ENCODE results near the gene STEEP1.

The STEEP1 gene

GRCh38 chrX:119573222-119573621 is 8.0 kb upstream of the STEEP1 start:
- peak; percentile 0 to 11 for DNase-seq
- no peak for TF ChIP-seq GATA1 (IDR thresholded peaks at IDR 0.05; ENCODE audit: low read depth, low read length)
- no peak for TF ChIP-seq POLR2A (IDR thresholded peaks at IDR 0.05; ENCODE audit: low read length)

DNA sequence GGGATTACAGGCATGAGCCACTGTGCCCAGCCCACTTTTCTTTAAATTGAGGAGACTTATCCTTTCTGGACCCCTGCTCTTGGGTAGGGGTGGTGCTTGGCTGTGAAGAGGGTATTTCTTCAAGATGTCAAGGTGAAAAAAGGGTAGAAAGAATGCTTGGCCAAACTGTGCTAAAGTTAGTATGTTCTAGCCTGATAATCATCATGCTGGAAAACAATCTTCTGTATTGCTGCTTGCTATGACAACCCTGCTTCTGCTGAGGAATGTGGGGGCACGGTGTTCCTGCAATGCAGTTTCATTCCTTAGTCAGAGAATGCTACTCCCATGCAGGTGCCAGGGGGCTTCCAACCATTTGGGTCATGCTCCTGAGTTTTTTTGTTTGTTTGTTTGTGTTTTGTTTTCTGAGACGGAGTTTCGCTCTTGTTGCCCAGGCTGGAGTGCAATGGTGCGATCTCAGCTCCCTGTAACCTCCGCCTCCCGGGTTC is 5.2 kb upstream of the STEEP1 start:
- no peak for TF ChIP-seq GATA1 (IDR thresholded peaks at IDR 0.05; ENCODE audit: low read depth, low read length)
- TF ChIP-seq POLR2A (IDR thresholded peaks at IDR 0.05; ENCODE audit: low read length) = no peak
- no peak for DNase-seq

DNA sequence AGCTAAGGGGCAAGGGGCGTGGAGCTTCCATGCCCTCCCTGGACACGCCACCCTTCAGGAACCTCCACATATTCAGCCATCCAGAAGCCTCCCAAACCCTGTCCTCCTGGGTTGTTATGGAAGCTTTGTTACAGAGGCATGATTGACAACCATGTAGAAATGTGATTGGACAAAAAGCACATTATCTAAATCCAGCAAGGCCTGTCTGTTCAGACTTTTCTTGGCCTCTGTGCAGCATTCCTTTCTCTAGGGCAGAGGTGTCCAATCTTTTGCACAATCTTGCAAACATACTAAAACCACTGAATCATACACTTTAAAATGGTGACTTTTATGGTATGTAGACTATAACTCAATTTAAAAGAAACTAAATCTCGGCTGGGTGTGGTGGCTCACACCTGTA is 12.7 kb downstream of the STEEP1 start:
- TF ChIP-seq GATA1 (IDR thresholded peaks at IDR 0.05; ENCODE audit: low read depth, low read length) (no peak), POLR2A (IDR thresholded peaks at IDR 0.05; ENCODE audit: low read length) (no peak)
- DNase-seq = no peak

DNA sequence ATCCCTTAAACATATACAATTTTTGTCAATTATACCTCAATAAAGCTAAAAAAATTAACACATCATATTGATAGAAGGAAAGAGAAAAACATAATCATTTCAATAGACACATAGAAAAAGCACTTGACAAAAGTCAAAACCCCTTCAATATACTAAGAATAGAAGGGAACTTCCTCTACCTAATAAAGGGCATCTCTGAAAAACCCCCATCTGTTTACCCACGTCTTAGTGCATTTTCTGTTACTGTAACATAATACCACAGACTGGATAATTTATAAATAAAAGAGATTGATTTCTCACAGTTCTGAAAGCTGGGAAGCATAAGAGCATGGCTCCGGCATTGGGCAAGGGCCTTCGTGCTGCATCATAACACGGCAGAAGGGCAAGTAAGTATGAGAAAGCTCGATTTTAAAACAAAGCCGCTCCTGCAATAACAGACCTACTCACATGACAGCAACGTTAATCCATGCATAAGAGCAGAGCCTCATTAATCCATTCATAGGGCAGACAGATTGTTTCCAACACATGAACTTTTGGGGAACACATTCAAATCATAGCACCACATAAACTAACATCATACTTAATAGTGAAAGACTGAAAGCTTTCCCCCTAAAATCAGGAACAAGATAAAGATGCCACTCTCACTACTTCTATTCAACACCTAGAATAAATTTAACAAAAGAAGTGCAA is 15.7 kb downstream of the STEEP1 start:
- no peak for TF ChIP-seq POLR2A (IDR thresholded peaks at IDR 0.05; ENCODE audit: low read length)
- no peak for TF ChIP-seq GATA1 (IDR thresholded peaks at IDR 0.05; ENCODE audit: low read depth, low read length)
- no peak for DNase-seq

GRCh38 chrX:119541188-119541587 is 24.0 kb downstream of the STEEP1 start:
- TF ChIP-seq GATA1 (IDR thresholded peaks at IDR 0.05; ENCODE audit: low read depth, low read length) (no peak), POLR2A (IDR thresholded peaks at IDR 0.05; ENCODE audit: low read length) (no peak)
- no peak for DNase-seq

GRCh38 chrX:119539872-119540271 is 25.3 kb downstream of the STEEP1 start:
- DNase-seq = peak in 1 of 2 experiments; percentile 0
- TF ChIP-seq GATA1 (IDR thresholded peaks at IDR 0.05; ENCODE audit: low read depth, low read length) (no peak), POLR2A (IDR thresholded peaks at IDR 0.05; ENCODE audit: low read length) (no peak)

GRCh38 chrX:119537487-119537886 is 27.7 kb downstream of the STEEP1 start:
- TF ChIP-seq GATA1 (IDR thresholded peaks at IDR 0.05; ENCODE audit: low read depth, low read length) (no peak), POLR2A (IDR thresholded peaks at IDR 0.05; ENCODE audit: low read length) (no peak)
- DNase-seq = no peak

DNA sequence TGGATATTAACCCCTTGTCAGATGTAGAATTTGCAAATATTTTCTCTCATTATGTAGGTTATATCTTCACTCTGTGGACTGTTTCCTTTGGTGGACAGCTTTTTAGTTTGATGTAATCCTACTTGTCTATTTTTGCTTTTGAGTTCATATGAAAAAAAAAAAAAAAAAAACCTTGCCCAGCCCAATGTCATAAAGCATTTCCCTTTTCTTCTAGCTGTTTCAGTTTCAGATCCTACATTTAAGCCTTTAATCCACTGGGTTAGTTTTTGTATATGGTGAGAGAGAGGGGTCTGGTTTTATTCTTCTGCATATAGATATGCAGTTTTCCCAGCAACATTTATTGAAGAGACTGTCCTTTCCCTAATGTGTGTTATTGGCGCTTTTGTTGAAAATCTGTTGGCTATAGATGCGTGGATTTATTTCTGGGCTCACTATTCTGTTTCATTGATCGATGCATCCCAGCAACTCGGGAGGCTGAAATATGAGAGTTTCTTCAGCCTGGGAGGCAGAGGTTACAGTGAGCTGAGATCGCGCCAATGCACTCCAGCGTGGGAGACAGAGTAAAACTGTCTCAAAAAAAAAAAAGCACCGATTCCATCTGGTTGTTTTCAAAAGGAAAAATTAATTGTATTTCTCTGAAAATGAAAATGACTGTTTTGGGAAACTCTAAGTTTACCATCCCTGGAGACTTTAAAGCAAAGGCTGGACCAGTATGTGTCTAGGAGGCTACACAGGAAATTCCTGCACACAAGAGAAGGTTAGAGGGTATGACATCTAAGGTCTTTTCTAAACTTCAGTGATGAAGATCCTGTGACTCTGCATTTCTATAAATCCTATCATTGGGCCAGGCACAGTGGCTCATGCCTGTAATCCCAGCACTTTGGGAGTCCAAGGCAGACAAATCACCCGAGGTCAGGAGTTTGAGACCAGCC is 35.6 kb downstream of the STEEP1 start:
- DNase-seq = no peak
- TF ChIP-seq POLR2A (IDR thresholded peaks at IDR 0.05; ENCODE audit: low read length) (no peak), GATA1 (IDR thresholded peaks at IDR 0.05; ENCODE audit: low read depth, low read length) (no peak)

GRCh38 chrX:119523664-119524184 is 41.5 kb downstream of the STEEP1 start:
- no peak for DNase-seq
- TF ChIP-seq POLR2A (IDR thresholded peaks at IDR 0.05; ENCODE audit: low read length) = no peak
- no peak for TF ChIP-seq GATA1 (IDR thresholded peaks at IDR 0.05; ENCODE audit: low read depth, low read length)

- no peak for DNase-seq
- TF ChIP-seq POLR2A (IDR thresholded peaks at IDR 0.05; ENCODE audit: low read length) (no peak), GATA1 (IDR thresholded peaks at IDR 0.05; ENCODE audit: low read depth, low read length) (no peak)
Observed at GRCh38 chrX:119521246-119521645, 44.0 kb downstream of the STEEP1 start.

DNA sequence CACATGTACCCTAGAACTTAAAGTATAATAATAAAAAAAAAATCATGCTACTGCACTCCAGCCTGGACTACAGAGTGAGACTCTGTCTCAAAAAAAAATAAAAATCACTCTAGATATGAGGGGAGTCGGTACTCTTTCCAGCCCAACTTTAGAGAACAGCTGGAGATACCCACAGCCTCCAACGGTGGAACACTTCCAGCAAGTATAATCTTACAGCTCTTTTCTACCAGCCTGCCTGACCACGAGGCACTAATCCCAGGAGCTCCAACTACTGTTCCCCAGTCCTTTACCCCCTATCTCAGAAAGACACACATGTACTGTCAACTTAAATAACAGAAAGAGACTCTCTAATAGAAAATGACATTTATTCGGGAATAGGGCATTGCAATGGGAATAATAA is 46.8 kb downstream of the STEEP1 start:
- no peak for DNase-seq
- TF ChIP-seq POLR2A (IDR thresholded peaks at IDR 0.05; ENCODE audit: low read length) = no peak
- TF ChIP-seq GATA1 (IDR thresholded peaks at IDR 0.05; ENCODE audit: low read depth, low read length) = no peak

DNA sequence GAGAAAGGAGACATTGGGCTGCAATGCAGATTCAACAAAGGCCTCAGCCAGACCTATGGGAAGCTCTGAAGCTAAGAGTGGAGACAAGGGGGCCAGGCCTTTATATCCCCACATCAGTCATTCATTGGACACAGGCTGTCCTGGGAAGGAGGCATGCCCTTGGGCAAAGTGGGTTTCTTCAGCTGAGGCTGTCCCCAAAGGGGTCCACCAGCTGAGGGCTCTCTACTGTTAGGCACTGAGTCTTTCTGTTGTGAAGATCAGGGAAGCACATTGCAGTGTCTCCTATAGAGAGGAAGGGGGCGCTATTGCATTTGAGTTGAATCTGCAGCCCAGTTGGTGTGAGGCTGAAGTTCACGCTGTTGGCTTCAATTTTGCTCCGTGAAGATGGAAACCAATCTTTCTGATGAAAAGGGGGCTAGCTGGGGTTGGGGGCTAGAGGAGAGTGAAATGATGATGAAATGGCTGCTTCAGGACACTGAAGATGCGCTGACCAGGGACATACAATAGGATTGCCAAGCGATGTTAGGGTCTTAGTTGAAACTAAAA is 49.0 kb downstream of the STEEP1 start:
- TF ChIP-seq GATA1 (IDR thresholded peaks at IDR 0.05; ENCODE audit: low read depth, low read length) = no peak
- peak; percentile 67 to 76 for DNase-seq

DNA sequence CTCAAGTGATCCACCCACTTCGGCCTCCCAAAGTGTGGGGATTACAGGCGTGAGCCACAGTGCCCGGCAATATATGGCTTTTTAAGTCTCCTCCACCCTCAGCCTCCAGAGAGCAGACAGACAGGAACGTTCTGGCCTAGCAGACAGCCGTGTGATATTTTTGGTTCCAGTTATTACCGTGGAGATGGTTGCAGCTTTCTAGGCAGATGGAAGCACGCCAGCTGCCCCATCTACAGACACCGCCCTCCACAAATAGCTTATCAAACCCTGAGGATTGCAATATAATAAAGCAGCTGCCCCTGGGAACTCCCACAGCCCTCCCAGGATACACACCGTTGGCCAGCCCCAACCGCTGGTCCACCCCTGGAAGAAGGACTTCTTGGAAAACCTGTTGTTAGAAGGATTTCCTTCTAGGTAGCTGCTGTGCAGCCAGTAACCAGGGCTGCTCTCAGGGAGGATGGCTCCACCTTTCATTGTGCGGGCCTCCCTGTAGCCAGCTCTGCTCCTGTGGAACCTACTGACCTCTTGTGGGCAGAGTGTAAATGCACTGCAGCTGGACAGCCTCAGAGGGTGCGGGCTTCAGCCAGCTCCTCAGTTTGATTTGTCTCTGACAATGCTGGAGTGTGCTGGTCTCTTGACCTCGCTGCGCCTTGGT is 52.9 kb downstream of the STEEP1 start:
- no peak for TF ChIP-seq GATA1 (IDR thresholded peaks at IDR 0.05; ENCODE audit: low read depth, low read length)
- TF ChIP-seq POLR2A (IDR thresholded peaks at IDR 0.05; ENCODE audit: low read length) = no peak
- peak; percentile 66 to 67 for DNase-seq
